ENCODE measurements around the gene CENPV.
A peak's percentile ranks its signal among the peaks of the same experiment; 100 is the strongest.

The CENPV gene

GRCh38 chr17:16374146-16374938, 21.1 kb upstream of the CENPV start:
- Histone ChIP-seq H3K4me3 (ENCODE audit: low read length, poor library complexity, severe bottlenecking) (no peak overlapping the region), H3K9me2 (replicated peaks; ENCODE audit: low read depth, low read length) (no peaks in the 10 kb centered on the region), H3K4me1 (ENCODE audit: insufficient read depth, low read length, poor library complexity, severe bottlenecking) (no peaks in the 10 kb centered on the region), H3K79me2 (ENCODE audit: insufficient read depth, low read length) (no peaks in the 10 kb centered on the region), H3K27me3 (ENCODE audit: insufficient read depth, low read length, poor library complexity, severe bottlenecking) (no peaks in the 10 kb centered on the region), H3K9ac (ENCODE audit: low read depth, low read length, poor library complexity, severe bottlenecking) (no peak overlapping the region), H3F3A (ENCODE audit: low read depth) (no peaks in the 10 kb centered on the region), H3K36me3 (ENCODE audit: insufficient read depth, low read length) (no peaks in the 10 kb centered on the region), H3K9me3 (ENCODE audit: insufficient read depth, low read depth, low read length) (no peaks in the 10 kb centered on the region), H4K20me1 (ENCODE audit: insufficient read depth, low read length, poor library complexity, severe bottlenecking) (no peaks in the 10 kb centered on the region), H3K4me2 (ENCODE audit: low read depth, low read length, poor library complexity, severe bottlenecking) (no peak overlapping the region), H2AFZ (ENCODE audit: low read length) (no peak overlapping the region)
- TF ChIP-seq EZH2phosphoT487 (IDR thresholded peaks at IDR 0.05; ENCODE audit: borderline replicate concordance) (no peak), CTCF (conservative IDR thresholded peaks at IDR 0.05; ENCODE audit: low read length) (no peak)

- Histone ChIP-seq H3K36me3 (ENCODE audit: insufficient read depth, low read length) (no peaks in the 10 kb centered on the region), H2AFZ (ENCODE audit: low read length) (no peak overlapping the region), H3K4me2 (ENCODE audit: low read depth, low read length, poor library complexity, severe bottlenecking) (no peak overlapping the region), H4K20me1 (ENCODE audit: insufficient read depth, low read length, poor library complexity, severe bottlenecking) (no peaks in the 10 kb centered on the region), H3K9me2 (replicated peaks; ENCODE audit: low read depth, low read length) (no peaks in the 10 kb centered on the region), H3K27me3 (ENCODE audit: insufficient read depth, low read length, poor library complexity, severe bottlenecking) (no peaks in the 10 kb centered on the region), H3K4me3 (ENCODE audit: low read length, poor library complexity, severe bottlenecking) (no peak overlapping the region), H3K9ac (ENCODE audit: low read depth, low read length, poor library complexity, severe bottlenecking) (no peak overlapping the region), H3K9me3 (ENCODE audit: insufficient read depth, low read depth, low read length) (no peaks in the 10 kb centered on the region), H3K79me2 (ENCODE audit: insufficient read depth, low read length) (no peaks in the 10 kb centered on the region), H3K4me1 (ENCODE audit: insufficient read depth, low read length, poor library complexity, severe bottlenecking) (no peaks in the 10 kb centered on the region), H3F3A (ENCODE audit: low read depth) (no peaks in the 10 kb centered on the region)
- TF ChIP-seq CTCF (conservative IDR thresholded peaks at IDR 0.05; ENCODE audit: low read length) (no peak), EZH2phosphoT487 (IDR thresholded peaks at IDR 0.05; ENCODE audit: borderline replicate concordance) (no peak)
These were observed 18.5 kb upstream of the CENPV start for GRCh38 chr17:16371742-16372141.

- Histone ChIP-seq H3F3A (ENCODE audit: low read depth) (no peaks in the 10 kb centered on the region), H4K20me1 (ENCODE audit: insufficient read depth, low read length, poor library complexity, severe bottlenecking) (no peaks in the 10 kb centered on the region), H3K9me3 (ENCODE audit: insufficient read depth, low read depth, low read length) (no peaks in the 10 kb centered on the region), H3K4me1 (ENCODE audit: insufficient read depth, low read length, poor library complexity, severe bottlenecking) (peaks cover 5% of the 10 kb centered on the region), H3K4me2 (ENCODE audit: low read depth, low read length, poor library complexity, severe bottlenecking) (no peak overlapping the region), H3K79me2 (ENCODE audit: insufficient read depth, low read length) (no peaks in the 10 kb centered on the region), H2AFZ (ENCODE audit: low read length) (peak overlapping the region; percentile 77), H3K4me3 (ENCODE audit: low read length, poor library complexity, severe bottlenecking) (no peak overlapping the region), H3K36me3 (ENCODE audit: insufficient read depth, low read length) (no peaks in the 10 kb centered on the region), H3K27me3 (ENCODE audit: insufficient read depth, low read length, poor library complexity, severe bottlenecking) (no peaks in the 10 kb centered on the region), H3K9me2 (replicated peaks; ENCODE audit: low read depth, low read length) (no peaks in the 10 kb centered on the region), H3K9ac (ENCODE audit: low read depth, low read length, poor library complexity, severe bottlenecking) (peak overlapping the region; percentile 0)
- TF ChIP-seq CTCF (conservative IDR thresholded peaks at IDR 0.05; ENCODE audit: low read length) (no peak), EZH2phosphoT487 (IDR thresholded peaks at IDR 0.05; ENCODE audit: borderline replicate concordance) (no peak)
These were observed 11.4 kb upstream of the CENPV start for GRCh38 chr17:16364625-16365024.
